Skin epidermis (tissue), 12 donors: ENCODE data around the gene STIM1.

Experiments
- H3K27ac ChIP-seq, 21 experiments: fragments of 200-600 bp; sonication (generic) in 11 of 21; one replicate each; pipeline ENCODE4 v1.5.0; 2020; ENCODE audit warnings: mild to moderate bottlenecking in 3 of 21, inconsistent platforms in 2 of 21, moderate library complexity in 2 of 21
- H3K4me3 ChIP-seq, 7 experiments: fragments of 200-600 bp; sonication (generic) in 2 of 7; one replicate each; pipeline ENCODE4 v1.5.0; 2020; ENCODE audit warnings: inconsistent platforms in 2 of 7, mild to moderate bottlenecking in 2 of 7, moderate library complexity in 1 of 7

STIM1 gene

GRCh38 chr11:3903207-3903896 is 47.9 kb downstream of the STIM1 start:
- H3K4me3 ChIP-seq = no peak overlapping the region
- peak overlapping the region in 10 of 21 experiments; percentile 6 to 67 (median 41) for H3K27ac ChIP-seq

GRCh38 chr11:3904228-3904627 is 48.8 kb downstream of the STIM1 start:
- H3K4me3 ChIP-seq = no peak overlapping the region
- H3K27ac ChIP-seq = peak overlapping the region in 17 of 21 experiments; percentile 2 to 80 (median 62)

DNA sequence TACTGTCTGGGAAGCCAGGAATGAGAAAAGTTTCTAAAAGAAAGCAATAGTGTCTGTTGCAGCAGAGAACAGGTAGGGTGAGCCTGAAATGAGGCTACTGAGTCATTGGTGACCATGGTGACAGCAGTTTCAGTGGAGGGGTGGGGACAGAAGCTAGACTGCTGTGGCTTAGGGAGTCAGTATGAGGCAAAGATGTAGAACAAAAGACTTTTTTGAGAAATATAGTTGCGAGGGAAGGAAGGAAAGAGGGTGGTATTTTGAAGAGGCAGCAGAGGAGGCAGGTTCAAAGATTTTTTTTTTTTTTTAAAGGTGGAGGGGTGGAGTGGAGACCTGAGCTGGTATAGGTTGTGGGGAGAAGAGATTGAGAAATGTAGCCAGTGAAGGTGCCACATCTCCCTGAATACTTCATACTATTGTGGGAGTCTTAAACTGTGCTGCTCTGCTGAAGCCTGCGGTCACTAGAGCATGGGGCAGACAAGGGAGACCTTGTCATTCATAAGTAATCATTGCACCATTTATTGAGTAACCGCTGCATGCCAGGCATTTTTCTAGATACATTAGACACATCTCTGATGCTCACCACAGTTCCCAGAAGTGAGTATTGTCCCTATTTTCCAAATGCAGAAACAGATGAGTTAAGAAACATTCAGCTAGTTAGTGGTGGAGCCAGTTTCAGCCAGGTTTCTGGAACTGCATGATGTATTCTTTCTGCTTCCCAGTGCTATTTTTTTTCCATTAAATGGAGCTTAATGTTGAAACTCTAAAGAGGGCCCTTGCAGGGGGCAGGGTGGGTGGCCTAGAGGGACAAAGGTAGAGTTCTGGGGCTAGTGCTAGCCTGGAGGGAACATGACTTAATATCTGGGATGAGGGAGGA is 49.9 kb downstream of the STIM1 start:
- Histone ChIP-seq H3K4me3 (no peak overlapping the region), H3K27ac (peak overlapping the region in 20 of 21 experiments; percentile 35 to 80 (median 60))

DNA sequence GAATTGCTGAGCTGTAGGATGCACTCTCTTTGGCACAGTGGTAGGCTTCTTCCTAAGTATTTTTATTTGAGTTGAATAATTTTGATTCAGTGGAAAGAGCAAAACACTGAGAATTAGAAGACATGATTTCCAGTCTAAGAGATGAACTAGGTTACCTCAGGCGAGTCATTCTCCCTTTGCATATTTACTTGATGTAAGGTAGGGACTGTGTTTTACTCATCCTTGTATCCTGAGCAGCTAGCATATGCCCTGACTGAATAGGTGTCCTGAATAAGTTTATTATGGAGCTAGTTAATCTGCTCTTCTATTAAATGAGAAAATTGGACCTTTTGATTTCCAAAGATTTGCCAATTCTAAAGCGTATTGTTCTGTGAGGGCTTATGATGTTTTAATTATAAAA is 50.7 kb downstream of the STIM1 start:
- Histone ChIP-seq H3K27ac (peak overlapping the region in 18 of 21 experiments; percentile 10 to 80 (median 55)), H3K4me3 (no peak overlapping the region)

DNA sequence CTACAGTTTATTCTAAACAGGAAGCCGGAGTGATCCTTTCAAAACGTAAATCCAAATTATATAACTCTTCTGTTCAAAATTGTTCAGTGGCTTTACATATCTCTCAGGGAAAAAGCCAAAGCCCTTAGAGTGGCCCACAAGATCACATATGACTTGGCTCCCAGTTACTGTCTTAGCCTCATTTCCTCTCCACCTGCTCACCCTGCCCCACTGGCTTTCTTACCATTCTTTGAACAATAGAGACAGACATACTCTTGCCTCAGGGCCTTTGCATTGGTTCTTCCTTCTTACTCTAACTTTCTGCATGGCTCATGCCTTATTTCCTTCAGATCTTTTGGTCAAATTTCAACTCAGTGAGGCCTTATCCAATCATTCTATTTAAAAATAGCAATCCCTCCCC is 52.1 kb downstream of the STIM1 start:
- Histone ChIP-seq H3K4me3 (no peak overlapping the region), H3K27ac (peak overlapping the region in 1 of 21 experiments; percentile 17)

DNA sequence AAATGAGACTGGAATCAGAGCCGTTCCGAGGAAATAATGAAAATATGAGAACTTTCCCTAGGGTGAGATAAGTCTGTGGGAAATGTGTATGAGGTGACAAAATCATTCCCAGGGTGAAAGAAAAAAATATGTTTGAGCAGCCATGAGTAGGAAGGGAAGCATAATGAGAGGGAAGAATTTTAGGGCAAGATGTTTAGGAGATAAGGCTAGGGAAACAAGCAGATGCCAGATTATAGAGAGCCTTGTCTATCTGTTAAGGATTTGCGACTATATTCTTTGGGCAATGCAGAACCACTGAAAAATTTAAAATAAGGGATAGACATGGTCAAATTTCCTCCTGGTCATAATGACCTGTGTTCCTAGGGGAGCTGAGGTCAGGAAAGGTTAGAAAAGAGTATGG is 54.4 kb downstream of the STIM1 start:
- Histone ChIP-seq H3K27ac (no peak overlapping the region), H3K4me3 (no peak overlapping the region)

DNA sequence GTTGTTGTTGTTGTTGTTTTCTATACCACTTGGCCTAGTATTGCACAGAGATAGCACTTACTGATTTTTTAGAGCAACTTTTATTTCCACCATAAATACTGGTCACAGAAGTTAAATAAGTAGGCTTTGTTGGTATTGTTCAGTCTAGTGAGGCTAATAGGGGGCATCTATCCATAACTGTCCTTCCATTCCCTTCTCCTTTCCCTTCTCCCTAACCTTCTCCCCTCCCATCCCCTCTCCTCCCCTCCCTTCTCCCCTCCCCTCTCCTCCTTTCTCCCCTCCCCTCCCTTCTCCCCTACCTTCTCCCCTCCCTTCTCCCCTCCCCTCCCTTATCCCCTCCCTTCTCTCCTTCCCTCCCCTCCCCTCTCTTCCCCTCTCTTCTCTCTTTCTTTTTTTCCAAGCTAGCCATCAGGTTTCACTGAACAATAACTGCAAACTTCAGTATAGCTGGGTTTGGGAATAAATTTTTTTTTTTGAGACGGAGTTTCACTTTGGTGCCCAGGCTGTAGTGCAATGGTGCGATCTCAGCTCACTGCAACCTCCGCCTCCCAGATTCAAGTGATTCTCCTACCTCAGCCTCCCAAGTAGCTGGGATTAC is 56.5 kb downstream of the STIM1 start:
- no peak overlapping the region for H3K27ac ChIP-seq
- H3K4me3 ChIP-seq = no peak overlapping the region

- Histone ChIP-seq H3K27ac (peak overlapping the region in 1 of 21 experiments; percentile 5), H3K4me3 (no peak overlapping the region)
These were observed 58.5 kb downstream of the STIM1 start for GRCh38 chr11:3913921-3914320.

DNA sequence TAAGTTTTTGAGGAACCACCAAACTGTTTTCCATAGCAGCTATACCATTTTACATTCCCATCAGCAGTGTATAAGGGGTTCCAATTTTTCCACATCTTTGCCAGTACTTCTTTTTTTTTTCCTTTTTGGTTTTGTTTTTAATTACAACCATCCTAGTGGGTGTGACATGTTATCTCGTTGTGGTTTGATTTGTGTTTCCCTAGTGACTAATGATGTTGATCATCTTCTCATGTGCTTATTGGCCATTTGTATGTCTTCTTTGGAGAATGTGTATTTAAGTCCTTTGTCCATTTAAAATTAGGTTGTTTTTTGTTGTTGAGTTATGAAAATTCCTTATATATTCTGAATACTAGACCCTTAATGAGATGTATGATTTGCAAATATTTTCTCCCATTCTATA is 59.3 kb downstream of the STIM1 start:
- H3K4me3 ChIP-seq = no peak overlapping the region
- H3K27ac ChIP-seq = no peak overlapping the region

DNA sequence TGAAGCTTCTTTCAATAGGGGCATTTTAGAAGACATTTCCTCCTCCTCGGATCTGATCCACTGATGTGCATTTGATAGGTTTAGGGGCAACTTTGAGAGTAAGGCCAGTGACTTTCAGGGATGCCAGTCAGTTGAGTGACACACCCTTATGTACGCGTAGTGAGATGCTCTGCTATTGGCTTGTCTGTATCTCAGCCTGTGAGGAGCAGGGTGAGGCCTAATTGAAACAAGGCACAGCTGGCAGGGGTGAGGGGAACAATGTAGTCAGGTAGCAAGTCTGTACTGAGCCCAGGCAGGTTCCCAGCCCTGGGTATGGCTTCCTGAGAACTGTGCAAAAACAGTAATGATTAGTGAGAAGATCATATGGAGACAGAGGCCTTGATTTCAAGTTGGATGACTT is 61.5 kb downstream of the STIM1 start:
- no peak overlapping the region for H3K4me3 ChIP-seq
- H3K27ac ChIP-seq = peak overlapping the region in 14 of 21 experiments; percentile 14 to 77 (median 52)

DNA sequence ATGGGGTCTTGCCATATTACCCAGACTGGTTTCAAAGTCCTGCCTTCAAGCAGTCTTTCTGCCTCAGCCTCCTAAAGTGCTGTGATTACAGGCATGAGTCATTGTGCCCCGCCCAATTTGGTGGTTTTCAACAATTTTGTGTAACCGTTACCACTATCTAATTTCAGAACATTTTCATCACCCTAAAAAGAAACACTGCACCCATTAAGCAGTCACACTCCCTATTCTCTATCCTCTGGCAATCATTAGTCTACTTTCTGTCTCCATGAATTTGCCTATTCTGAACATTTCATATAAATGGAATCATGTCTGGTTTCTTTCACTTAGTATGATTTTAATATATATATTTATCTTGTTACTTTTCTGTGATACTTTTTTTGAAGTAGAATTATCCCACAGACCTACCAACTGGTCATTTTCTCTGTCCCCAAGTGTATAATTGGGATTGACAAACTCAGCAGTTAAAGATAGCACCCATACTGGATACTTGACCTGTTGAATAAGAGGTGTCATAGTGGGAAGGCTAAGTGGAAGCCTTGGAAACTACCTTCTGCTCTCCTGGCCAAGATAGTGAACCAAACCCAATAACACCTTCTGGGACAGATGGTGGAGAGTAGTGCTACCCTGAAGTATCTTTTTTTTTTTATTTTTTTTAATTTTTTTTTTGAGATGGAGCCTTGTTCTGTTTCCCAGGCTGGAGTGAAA is 64.8 kb downstream of the STIM1 start:
- no peak overlapping the region for H3K4me3 ChIP-seq
- H3K27ac ChIP-seq = peak overlapping the region in 8 of 21 experiments; percentile 4 to 61 (median 38)

DNA sequence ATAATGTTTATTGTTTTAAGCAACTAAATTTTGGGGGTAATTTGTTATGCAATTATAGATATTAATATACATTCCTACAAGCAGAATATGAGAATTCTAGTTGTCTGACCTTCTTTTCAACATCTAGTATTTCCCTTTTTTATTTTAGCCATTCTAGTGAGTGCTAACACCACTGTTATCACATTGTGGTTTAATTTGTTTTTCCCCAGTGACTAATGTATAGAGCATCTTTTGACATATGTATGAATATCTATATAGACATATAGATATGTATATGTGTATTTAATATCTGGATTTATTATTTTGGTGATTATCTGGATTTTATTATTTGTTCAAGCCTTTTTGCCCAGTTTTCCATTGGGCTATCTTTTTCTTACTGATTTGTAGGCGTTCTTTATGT is 66.6 kb downstream of the STIM1 start:
- H3K27ac ChIP-seq = no peak overlapping the region
- H3K4me3 ChIP-seq = no peak overlapping the region

- no peak overlapping the region for H3K4me3 ChIP-seq
- no peak overlapping the region for H3K27ac ChIP-seq
These were observed 70.0 kb downstream of the STIM1 start for GRCh38 chr11:3925513-3925912.

- H3K27ac ChIP-seq = no peak overlapping the region
- H3K4me3 ChIP-seq = no peak overlapping the region
These were observed 71.1 kb downstream of the STIM1 start for GRCh38 chr11:3926458-3927095.

DNA sequence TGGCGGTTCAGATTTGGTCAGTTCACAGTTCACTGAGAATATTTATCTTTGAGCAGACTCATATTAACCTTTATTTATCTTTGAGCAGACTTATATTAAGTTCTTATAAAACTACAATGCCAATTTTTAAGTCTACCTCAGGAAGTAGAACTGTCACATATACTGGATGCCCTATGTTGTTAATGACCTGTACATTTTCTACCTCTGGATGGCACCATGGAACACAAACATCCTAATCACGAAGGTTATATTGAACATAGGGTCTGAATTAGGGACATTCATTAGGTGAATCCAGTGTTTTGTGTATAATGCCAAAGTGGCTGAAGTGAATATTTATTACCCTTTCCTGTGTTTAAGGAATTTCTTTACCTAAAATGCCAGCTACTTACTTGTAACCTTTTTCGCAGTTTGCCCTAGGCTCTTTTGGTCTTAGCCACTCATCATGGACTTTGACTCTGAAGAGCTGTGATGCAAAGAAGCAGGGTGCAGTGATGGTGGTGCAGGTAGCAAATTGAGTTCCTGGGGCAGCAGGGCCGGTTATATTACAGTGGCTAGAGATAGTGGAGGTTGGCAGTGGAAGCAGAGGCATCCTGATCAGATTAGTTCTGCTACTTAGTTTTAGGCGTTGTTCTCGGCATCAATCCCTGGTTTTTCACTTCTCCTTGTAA is 71.8 kb downstream of the STIM1 start:
- Histone ChIP-seq H3K27ac (peak overlapping the region in 1 of 21 experiments; percentile 11), H3K4me3 (no peak overlapping the region)

- Histone ChIP-seq H3K4me3 (no peak overlapping the region), H3K27ac (no peak overlapping the region)
These were observed 73.8 kb downstream of the STIM1 start for GRCh38 chr11:3929232-3929631.

DNA sequence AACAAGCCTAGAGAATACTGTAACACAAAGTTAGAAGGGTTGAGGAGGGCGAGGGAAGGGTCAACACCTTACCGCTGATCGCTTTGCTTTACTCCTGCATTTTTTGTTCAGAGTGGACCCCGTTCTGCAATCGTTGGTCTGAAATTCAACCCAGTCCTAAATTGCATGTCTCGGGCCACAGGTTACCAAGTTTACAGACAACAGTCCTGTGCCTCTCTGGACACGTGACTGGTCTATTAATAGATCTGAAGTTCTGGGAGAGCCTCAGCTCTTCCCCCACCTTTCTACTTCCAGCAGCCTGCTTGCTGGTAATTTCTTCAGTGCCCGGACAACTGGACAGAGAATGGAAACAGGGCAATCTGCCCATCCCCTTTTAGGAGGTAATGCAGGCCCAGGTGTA is 74.2 kb downstream of the STIM1 start:
- H3K27ac ChIP-seq = no peak overlapping the region

GRCh38 chr11:3932698-3933097 is 77.2 kb downstream of the STIM1 start:
- Histone ChIP-seq H3K27ac (no peak overlapping the region), H3K4me3 (no peak overlapping the region)

More for the DNA sequence above, 74.2 kb downstream of the STIM1 start:
- no peak overlapping the region for H3K4me3 ChIP-seq

DNA sequence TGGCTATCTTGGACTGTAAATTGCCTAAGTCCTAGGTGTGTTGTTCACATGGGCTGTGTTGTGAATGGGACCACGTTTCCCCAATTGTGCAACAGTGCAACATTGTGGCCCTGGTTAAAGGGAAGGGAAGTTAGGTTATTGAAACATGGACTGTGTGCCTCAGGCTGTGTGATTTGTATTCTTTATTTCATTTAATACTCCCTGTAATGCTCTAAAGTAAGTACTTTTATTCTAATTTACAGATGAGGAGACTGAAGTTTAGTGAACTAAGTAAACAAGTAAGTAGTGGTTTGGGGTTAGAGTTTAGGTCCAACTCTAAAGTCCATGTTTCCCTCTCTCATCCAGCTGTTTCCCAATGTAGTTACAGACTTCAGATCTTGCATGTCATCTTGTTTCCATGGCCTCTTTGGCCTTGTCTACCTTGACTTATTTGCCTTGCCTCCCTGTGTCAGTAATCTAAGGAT is 77.7 kb downstream of the STIM1 start:
- Histone ChIP-seq H3K4me3 (no peak overlapping the region), H3K27ac (no peak overlapping the region)
